Endothelial cell (in vitro differentiated cells): ENCODE measurements around the gene GALNT17. TPM values are rescaled to one million over a fixed set of nuclear protein-coding genes. Genes with fewer than 3 reads are reported as not detected.

ENCODE experiments used
- DNase-seq: peaks from one replicate; pipeline ENCODE4 v3.0.0; 2021; ENCODE audit warnings: low spot score
- H3K27ac Mint-ChIP-seq: one replicate; pipeline ENCODE4 v1.8.0; 2021; ENCODE audit warnings: mixed read lengths, inconsistent platforms; ENCODE audit not compliant: unreplicated experiment
- H3K27me3 Mint-ChIP-seq: one replicate; pipeline ENCODE4 v1.8.0; 2021; ENCODE audit warnings: mild to moderate bottlenecking, moderate library complexity, mixed read lengths, inconsistent platforms; ENCODE audit not compliant: unreplicated experiment
- H3K36me3 Mint-ChIP-seq: one replicate; pipeline ENCODE4 v1.8.0; 2021; ENCODE audit warnings: mild to moderate bottlenecking, low read depth, mixed read lengths, inconsistent platforms; ENCODE audit not compliant: unreplicated experiment
- H3K4me1 Mint-ChIP-seq: one replicate; pipeline ENCODE4 v1.8.0; 2021; ENCODE audit warnings: mild to moderate bottlenecking, mixed read lengths, inconsistent platforms; ENCODE audit not compliant: unreplicated experiment
- H3K4me3 Mint-ChIP-seq: one replicate; pipeline ENCODE4 v1.8.0; 2021; ENCODE audit warnings: mild to moderate bottlenecking, mixed read lengths, inconsistent platforms; ENCODE audit not compliant: unreplicated experiment
- H3K9me3 Mint-ChIP-seq: one replicate; pipeline ENCODE4 v1.8.0; 2021; ENCODE audit warnings: mixed read lengths, inconsistent platforms; ENCODE audit not compliant: unreplicated experiment
- microRNA-seq: library from miRNA; unstranded; fragments of <30 nt; microRNA quantifications from one replicate; pipeline ENCODE4, GENCODE V29; 2020; ENCODE audit not compliant: unreplicated experiment
- total RNA-seq: library from RNA; stranded (reverse); fragmentation: NEBNext Ultra II Directional; extraction: Animal tissue kit (Norgen Biotek cat#: 25700); gene quantifications from one replicate; pipeline ENCODE4 v1.2.1, GENCODE V29; 2021; ENCODE audit not compliant: unreplicated experiment
- TF ChIP-seq, protein P1 (sequence below): fragments of 200-600 bp; sonication (generic); IDR thresholded peaks from one replicate; pipeline ENCODE4 v1.5.0; 2021; ENCODE audit warnings: antibody characterized with exemption; ENCODE audit not compliant: unreplicated experiment

GALNT17 gene
- total RNA-seq, 1 donor from 2014 or later = 0.38 TPM

DNA sequence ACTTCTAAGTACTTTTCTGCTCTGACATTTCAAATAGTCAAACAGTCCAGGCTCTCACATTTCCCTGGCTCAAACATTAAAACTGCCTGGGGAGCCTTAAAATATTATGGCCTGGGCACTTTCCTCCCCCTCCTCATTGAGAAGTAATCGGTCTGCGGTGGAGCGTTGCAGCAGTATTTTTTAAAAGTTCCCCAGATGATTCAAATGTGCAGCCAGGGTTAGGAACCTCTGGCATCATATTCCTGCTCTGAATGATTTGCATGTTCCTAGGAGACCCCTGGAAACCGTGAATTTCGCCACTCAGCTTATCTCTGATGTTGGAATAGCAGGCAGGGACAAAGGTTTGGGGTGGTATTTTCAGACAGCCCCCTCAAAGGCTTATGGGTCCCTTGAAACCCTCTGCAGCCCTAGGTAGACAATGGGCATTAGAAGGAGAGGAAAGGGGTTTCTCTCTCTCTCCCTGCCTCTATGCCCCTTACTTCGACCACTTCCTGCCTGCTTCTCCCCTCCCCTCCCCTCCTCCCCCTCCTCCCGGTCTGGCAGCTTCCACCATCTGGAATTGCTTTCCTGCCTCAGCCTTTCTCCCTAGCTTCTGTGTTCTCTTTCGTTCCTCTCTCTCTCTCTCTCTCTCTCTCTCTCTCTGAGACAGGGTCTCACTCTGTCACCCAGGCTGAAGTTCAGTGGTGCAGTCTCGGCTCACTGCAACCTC lies 622.2 kb downstream of the GALNT17 start:
- TF ChIP-seq, protein P1, sequence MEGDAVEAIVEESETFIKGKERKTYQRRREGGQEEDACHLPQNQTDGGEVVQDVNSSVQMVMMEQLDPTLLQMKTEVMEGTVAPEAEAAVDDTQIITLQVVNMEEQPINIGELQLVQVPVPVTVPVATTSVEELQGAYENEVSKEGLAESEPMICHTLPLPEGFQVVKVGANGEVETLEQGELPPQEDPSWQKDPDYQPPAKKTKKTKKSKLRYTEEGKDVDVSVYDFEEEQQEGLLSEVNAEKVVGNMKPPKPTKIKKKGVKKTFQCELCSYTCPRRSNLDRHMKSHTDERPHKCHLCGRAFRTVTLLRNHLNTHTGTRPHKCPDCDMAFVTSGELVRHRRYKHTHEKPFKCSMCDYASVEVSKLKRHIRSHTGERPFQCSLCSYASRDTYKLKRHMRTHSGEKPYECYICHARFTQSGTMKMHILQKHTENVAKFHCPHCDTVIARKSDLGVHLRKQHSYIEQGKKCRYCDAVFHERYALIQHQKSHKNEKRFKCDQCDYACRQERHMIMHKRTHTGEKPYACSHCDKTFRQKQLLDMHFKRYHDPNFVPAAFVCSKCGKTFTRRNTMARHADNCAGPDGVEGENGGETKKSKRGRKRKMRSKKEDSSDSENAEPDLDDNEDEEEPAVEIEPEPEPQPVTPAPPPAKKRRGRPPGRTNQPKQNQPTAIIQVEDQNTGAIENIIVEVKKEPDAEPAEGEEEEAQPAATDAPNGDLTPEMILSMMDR = no peak
- Mint-ChIP-seq H3K27ac (no peak overlapping the region), H3K36me3 (peaks cover 3% of the 10 kb centered on the region), H3K9me3 (peaks cover 10% of the 10 kb centered on the region), H3K4me1 (no peaks in the 10 kb centered on the region), H3K4me3 (no peak overlapping the region), H3K27me3 (peaks cover 7% of the 10 kb centered on the region)
- no peak for DNase-seq

DNA sequence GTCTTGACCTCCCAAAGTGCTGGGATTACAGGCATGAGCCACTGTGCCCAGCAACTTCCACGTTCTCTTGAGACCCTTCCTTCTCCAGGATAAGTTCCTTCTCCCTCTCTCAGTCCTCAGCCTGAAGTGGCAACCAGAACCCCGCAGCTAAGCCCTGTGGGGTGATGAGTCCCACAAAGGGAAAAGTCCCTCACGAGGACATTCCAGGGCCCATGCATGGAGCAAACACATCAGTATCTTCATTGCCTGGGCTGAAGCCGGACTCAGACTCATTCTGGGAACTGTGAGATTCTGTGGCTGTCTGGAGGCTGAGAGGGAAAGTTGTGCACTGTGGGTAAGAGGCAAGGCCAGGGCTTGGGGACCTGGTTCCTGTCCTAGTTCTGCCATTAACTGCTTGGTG lies 622.9 kb downstream of the GALNT17 start:
- Mint-ChIP-seq H3K36me3 (peaks cover 3% of the 10 kb centered on the region), H3K9me3 (peaks cover 10% of the 10 kb centered on the region)
- TF ChIP-seq, protein P1 = no peak

DNA sequence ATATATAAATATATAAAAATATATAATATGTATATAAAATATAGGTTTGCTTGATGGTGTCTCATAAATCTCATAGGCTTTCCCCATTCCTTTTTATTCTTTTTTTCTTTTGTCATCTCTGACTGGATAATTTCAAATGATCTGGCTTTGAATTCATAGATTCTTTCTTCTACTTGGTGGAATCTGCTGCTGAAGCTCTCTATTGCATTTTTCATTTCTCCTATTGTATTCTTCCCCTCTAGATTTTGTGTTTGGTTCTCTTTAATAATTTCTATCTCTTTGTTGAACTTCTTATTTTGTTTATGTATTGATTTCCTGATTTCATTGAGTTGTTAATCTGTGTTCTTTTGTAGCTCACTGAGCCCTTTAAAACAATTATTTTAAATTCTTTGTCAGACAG lies 629.4 kb downstream of the GALNT17 start:
- Mint-ChIP-seq H3K4me3 (no peak overlapping the region), H3K4me1 (no peaks in the 10 kb centered on the region), H3K27me3 (no peaks in the 10 kb centered on the region), H3K36me3 (no peaks in the 10 kb centered on the region), H3K27ac (no peak overlapping the region), H3K9me3 (peaks cover 9% of the 10 kb centered on the region)
- TF ChIP-seq, protein P1 = no peak
- no peak for DNase-seq

More for the DNA sequence above, 622.9 kb downstream of the GALNT17 start:
- H3K27me3 Mint-ChIP-seq = peaks cover 7% of the 10 kb centered on the region
- H3K4me1 Mint-ChIP-seq = no peaks in the 10 kb centered on the region
- H3K4me3 Mint-ChIP-seq = no peak overlapping the region
- DNase-seq = no peak
- no peak overlapping the region for H3K27ac Mint-ChIP-seq

Small RNA genes lying within 50 kb of the gene (microRNA-seq; reads per million reads assigned to microRNA genes)
- gene MIR3914-1 (not detected), gene MIR3914-2 (not detected)
